K562 (cell line): Measurements from ENCODE around the gene RNF215. TPM values are rescaled to one million over a fixed set of nuclear protein-coding genes. Genes with fewer than 3 reads are reported as not detected.

ENCODE experiments used
- polyA plus RNA-seq, 8 experiments: library from polyadenylated mRNA; depleted of rRNA in 4 of 8; stranded (reverse) in 5 of 8; unstranded in 3 of 8; fragments of >200 nt; fragmentation: Nextera tagmentation in 2 of 8; fragmentation: Illumina TruSeq in 1 of 8; extraction: Ambion mirVana in 2 of 8; extraction: Trizol in 1 of 8; gene quantifications; 2 replicates each; pipeline versions ENCODE4 v1.2.1 to v1.2.3, GENCODE V29; 2011 to 2014; ENCODE audit warnings: inconsistent platforms in 1 of 8, missing spikeins in 1 of 8
- small RNA-seq: library from RNA; depleted of rRNA; stranded (forward); fragments of <200 nt; gene quantifications from one replicate; pipeline ENCODE3, GENCODE V24; 2014
- total RNA-seq, 7 experiments: library from RNA; depleted of rRNA in 6 of 7; stranded (reverse); fragments of >200 nt in 6 of 7; fragmentation: Illumina TruSeq in 2 of 7; extraction: Trizol in 2 of 7; gene quantifications; 2 replicates each; pipeline versions ENCODE4 v1.2.1 to v1.2.3, GENCODE V29; 2011 to 2021; ENCODE audit warnings: low replicate concordance in 1 of 7

The RNF215 gene
- total and polyA plus RNA-seq, 9 of the 15 experiments (the other 6 are each of a cell fraction or from before 2014, with no cell fraction given), result 0.08 to 9.8 (median 2.7) TPM

Small RNAs within 50 kb of the gene (small RNA-seq; reads per million reads assigned to genes)
- gene AC004832.3 (not detected), gene RNU6-564P (not detected)

Other genes starting within 250 kb of the RNF215 start
Only the 7 nearest of the 15 such genes appear.
- 1.2 and 1.3 TPM in 2 replicates for gene CASTOR1, start 97.9 kb downstream of the RNF215 start, total RNA-seq (2014; rRNA removed)
- 0.47 TPM in 1 of 2 replicates, not detected in the other for gene CASTOR1, start 97.9 kb downstream of the RNF215 start, total RNA-seq (2014; rRNA removed; fragmentation: Illumina TruSeq; extraction: Trizol)
- 0.72 and 1.1 TPM in 2 replicates for gene CASTOR1, start 97.9 kb downstream of the RNF215 start, total RNA-seq (2015; rRNA removed; fragmentation: Illumina TruSeq; extraction: Trizol)
- 2.6 and 3.1 TPM in 2 replicates for gene CASTOR1, start 97.9 kb downstream of the RNF215 start, total RNA-seq (2021)
- gene CASTOR1, start 97.9 kb downstream of the RNF215 start, polyA plus RNA-seq (2011; rRNA removed), result 2.5 and 3.2 TPM in 2 replicates
- gene CASTOR1, start 97.9 kb downstream of the RNF215 start, polyA plus RNA-seq (2014; fragmentation: Illumina TruSeq; extraction: Trizol), result 0.96 and 0.98 TPM in 2 replicates
- gene CASTOR1, start 97.9 kb downstream of the RNF215 start, polyA plus RNA-seq (2014; fragmentation: Nextera tagmentation; extraction: Ambion mirVana), result under 1 TPM; 0.35 to 0.56 TPM
- gene CASTOR1, start 97.9 kb downstream of the RNF215 start, polyA plus RNA-seq (2014; rRNA removed), result 1.3 and 1.9 TPM in 2 replicates
- gene TBC1D10A, start 60.5 kb downstream of the RNF215 start, total RNA-seq (2014; rRNA removed), result 7.5 and 7.8 TPM in 2 replicates
- gene TBC1D10A, start 60.5 kb downstream of the RNF215 start, total RNA-seq (2014; rRNA removed; fragmentation: Illumina TruSeq; extraction: Trizol), result 2.0 and 2.3 TPM in 2 replicates
- gene TBC1D10A, start 60.5 kb downstream of the RNF215 start, total RNA-seq (2015; rRNA removed; fragmentation: Illumina TruSeq; extraction: Trizol), result 4.6 and 5.0 TPM in 2 replicates
- 9.8 and 10.4 TPM in 2 replicates for gene TBC1D10A, start 60.5 kb downstream of the RNF215 start, total RNA-seq (2021)
- 6.0 and 8.2 TPM in 2 replicates for gene TBC1D10A, start 60.5 kb downstream of the RNF215 start, polyA plus RNA-seq (2011; rRNA removed)
- gene TBC1D10A, start 60.5 kb downstream of the RNF215 start, polyA plus RNA-seq (2014; fragmentation: Illumina TruSeq; extraction: Trizol), result 4.3 and 6.2 TPM in 2 replicates
- under 1 TPM; 0.13 to 0.18 TPM for gene TBC1D10A, start 60.5 kb downstream of the RNF215 start, polyA plus RNA-seq (2014; fragmentation: Nextera tagmentation; extraction: Ambion mirVana)
- gene TBC1D10A, start 60.5 kb downstream of the RNF215 start, polyA plus RNA-seq (2014; rRNA removed), result 5.8 and 7.9 TPM in 2 replicates
- 53.7 and 89.0 TPM in 2 replicates for gene SF3A1, start 30.5 kb downstream of the RNF215 start, total RNA-seq (2014; rRNA removed)
- gene SF3A1, start 30.5 kb downstream of the RNF215 start, total RNA-seq (2014; rRNA removed; fragmentation: Illumina TruSeq; extraction: Trizol), result 12.3 and 12.8 TPM in 2 replicates
- 13.0 and 21.3 TPM in 2 replicates for gene SF3A1, start 30.5 kb downstream of the RNF215 start, total RNA-seq (2015; rRNA removed; fragmentation: Illumina TruSeq; extraction: Trizol)
- 223 and 228 TPM in 2 replicates for gene SF3A1, start 30.5 kb downstream of the RNF215 start, total RNA-seq (2021)
- 8.6 and 29.3 TPM in 2 replicates for gene SF3A1, start 30.5 kb downstream of the RNF215 start, polyA plus RNA-seq (2011; rRNA removed)
- 113 and 116 TPM in 2 replicates for gene SF3A1, start 30.5 kb downstream of the RNF215 start, polyA plus RNA-seq (2014; fragmentation: Illumina TruSeq; extraction: Trizol)
- gene SF3A1, start 30.5 kb downstream of the RNF215 start, polyA plus RNA-seq (2014; fragmentation: Nextera tagmentation; extraction: Ambion mirVana), result 1 to 10 TPM; 6.7 to 8.2 TPM
- 29.4 and 38.3 TPM in 2 replicates for gene SF3A1, start 30.5 kb downstream of the RNF215 start, polyA plus RNA-seq (2014; rRNA removed)
- 1.00 and 1.0 TPM in 2 replicates for gene CCDC157, start 30.4 kb downstream of the RNF215 start, total RNA-seq (2014; rRNA removed)
- gene CCDC157, start 30.4 kb downstream of the RNF215 start, total RNA-seq (2014; rRNA removed; fragmentation: Illumina TruSeq; extraction: Trizol), result 0.18 and 0.22 TPM in 2 replicates
- gene CCDC157, start 30.4 kb downstream of the RNF215 start, total RNA-seq (2015; rRNA removed; fragmentation: Illumina TruSeq; extraction: Trizol), result 0.34 and 0.47 TPM in 2 replicates
- gene CCDC157, start 30.4 kb downstream of the RNF215 start, total RNA-seq (2021), result 0.80 and 0.85 TPM in 2 replicates
- 1.3 and 1.4 TPM in 2 replicates for gene CCDC157, start 30.4 kb downstream of the RNF215 start, polyA plus RNA-seq (2011; rRNA removed)
- gene CCDC157, start 30.4 kb downstream of the RNF215 start, polyA plus RNA-seq (2014; fragmentation: Illumina TruSeq; extraction: Trizol), result 0.68 and 0.94 TPM in 2 replicates
- under 1 TPM; 0.04 to 0.18 TPM for gene CCDC157, start 30.4 kb downstream of the RNF215 start, polyA plus RNA-seq (2014; fragmentation: Nextera tagmentation; extraction: Ambion mirVana)
- gene CCDC157, start 30.4 kb downstream of the RNF215 start, polyA plus RNA-seq (2014; rRNA removed), result 0.85 and 0.95 TPM in 2 replicates
- gene SEC14L2, start 9.6 kb upstream of the RNF215 start, total RNA-seq (2014; rRNA removed), result 0.05 and 0.08 TPM in 2 replicates
- gene SEC14L2, start 9.6 kb upstream of the RNF215 start, total RNA-seq (2014; rRNA removed; fragmentation: Illumina TruSeq; extraction: Trizol), result 0.04 and 0.06 TPM in 2 replicates
- 0.11 TPM in 2 replicates for gene SEC14L2, start 9.6 kb upstream of the RNF215 start, total RNA-seq (2015; rRNA removed; fragmentation: Illumina TruSeq; extraction: Trizol)
- gene SEC14L2, start 9.6 kb upstream of the RNF215 start, total RNA-seq (2021), result 0.04 and 0.16 TPM in 2 replicates
- 0.07 and 0.11 TPM in 2 replicates for gene SEC14L2, start 9.6 kb upstream of the RNF215 start, polyA plus RNA-seq (2011; rRNA removed)
- 0.06 and 0.12 TPM in 2 replicates for gene SEC14L2, start 9.6 kb upstream of the RNF215 start, polyA plus RNA-seq (2014; fragmentation: Illumina TruSeq; extraction: Trizol)
- gene SEC14L2, start 9.6 kb upstream of the RNF215 start, polyA plus RNA-seq (2014; fragmentation: Nextera tagmentation; extraction: Ambion mirVana), result under 1 TPM; 0.10 to 0.17 TPM
- gene SEC14L2, start 9.6 kb upstream of the RNF215 start, polyA plus RNA-seq (2014; rRNA removed), result 0.03 TPM in 1 of 2 replicates, not detected in the other
- gene MTFP1, start 38.4 kb upstream of the RNF215 start, total RNA-seq (2014; rRNA removed), result 52.0 and 66.0 TPM in 2 replicates
- 25.2 and 30.1 TPM in 2 replicates for gene MTFP1, start 38.4 kb upstream of the RNF215 start, total RNA-seq (2014; rRNA removed; fragmentation: Illumina TruSeq; extraction: Trizol)
- 34.0 and 38.4 TPM in 2 replicates for gene MTFP1, start 38.4 kb upstream of the RNF215 start, total RNA-seq (2015; rRNA removed; fragmentation: Illumina TruSeq; extraction: Trizol)
- 43.3 and 45.8 TPM in 2 replicates for gene MTFP1, start 38.4 kb upstream of the RNF215 start, total RNA-seq (2021)
- 24.0 and 37.7 TPM in 2 replicates for gene MTFP1, start 38.4 kb upstream of the RNF215 start, polyA plus RNA-seq (2011; rRNA removed)
- gene MTFP1, start 38.4 kb upstream of the RNF215 start, polyA plus RNA-seq (2014; fragmentation: Illumina TruSeq; extraction: Trizol), result 22.5 and 35.0 TPM in 2 replicates
- gene MTFP1, start 38.4 kb upstream of the RNF215 start, polyA plus RNA-seq (2014; fragmentation: Nextera tagmentation; extraction: Ambion mirVana), result 10 to 100 TPM; 10.7 to 17.5 TPM
- 41.8 and 42.0 TPM in 2 replicates for gene MTFP1, start 38.4 kb upstream of the RNF215 start, polyA plus RNA-seq (2014; rRNA removed)
- not detected in 2 replicates for gene SEC14L3, start 84.6 kb upstream of the RNF215 start, total RNA-seq (2014; rRNA removed)
- not detected in 2 replicates for gene SEC14L3, start 84.6 kb upstream of the RNF215 start, total RNA-seq (2014; rRNA removed; fragmentation: Illumina TruSeq; extraction: Trizol)
- gene SEC14L3, start 84.6 kb upstream of the RNF215 start, total RNA-seq (2015; rRNA removed; fragmentation: Illumina TruSeq; extraction: Trizol), result not detected in 2 replicates
- gene SEC14L3, start 84.6 kb upstream of the RNF215 start, total RNA-seq (2021), result not detected in 2 replicates
- not detected in 2 replicates for gene SEC14L3, start 84.6 kb upstream of the RNF215 start, polyA plus RNA-seq (2011; rRNA removed)
- gene SEC14L3, start 84.6 kb upstream of the RNF215 start, polyA plus RNA-seq (2014; fragmentation: Illumina TruSeq; extraction: Trizol), result not detected in 2 replicates
- gene SEC14L3, start 84.6 kb upstream of the RNF215 start, polyA plus RNA-seq (2014; fragmentation: Nextera tagmentation; extraction: Ambion mirVana), result not detected
- not detected in 2 replicates for gene SEC14L3, start 84.6 kb upstream of the RNF215 start, polyA plus RNA-seq (2014; rRNA removed)